A172 (cell line): ENCODE measurements around the gene ZNF668. TPM values are rescaled to one million over a fixed set of nuclear protein-coding genes. Genes with fewer than 3 reads are reported as not detected.
"Not testable (repeated sequence)": the region's sequence is repeated elsewhere in the genome, so short reads cannot be mapped to it uniquely, and the experiment has no call there.

Source experiments
- DNase-seq: peaks from one replicate; pipeline ENCODE4 v3.0.0-alpha.2; 2015; ENCODE audit warnings: low spot score
- total RNA-seq: library from RNA; depleted of rRNA; stranded (reverse); fragments of >200 nt; shearing (Covaris generic); gene quantifications from 2 replicates; pipeline ENCODE4 v1.2.3, GENCODE V29; 2014

The ZNF668 gene
- total RNA-seq, 1 experiment from 2014 or later = 35.5 TPM

GRCh38 chr16:31100876-31101641 lies 27.0 kb upstream of the ZNF668 start:
- DNase-seq = not testable (repeated sequence)

- DNase-seq = no peak
Measured at GRCh38 chr16:31099860-31100638, 26.0 kb upstream of the ZNF668 start.

GRCh38 chr16:31094424-31095120 lies 20.5 kb upstream of the ZNF668 start, which contains the start of gene VKORC1:
Gene VKORC1 (minus strand): TSS chr16:31094797. CDS start chr16:31094729, 68 bp downstream.
- peak; percentile 97 for DNase-seq

GRCh38 chr16:31094088-31094423 lies 20.0 kb upstream of the ZNF668 start:
- no peak for DNase-seq

GRCh38 chr16:31093132-31093703 lies 19.2 kb upstream of the ZNF668 start:
- peak; percentile 55 for DNase-seq

GRCh38 chr16:31092330-31092729 lies 18.3 kb upstream of the ZNF668 start:
- DNase-seq = no peak

- DNase-seq = peak; percentile 53
Measured at GRCh38 chr16:31090540-31090939, 16.5 kb upstream of the ZNF668 start.

GRCh38 chr16:31089199-31089598 lies 15.2 kb upstream of the ZNF668 start:
- DNase-seq = no peak

- no peak for DNase-seq
Measured at GRCh38 chr16:31088459-31089183, 14.6 kb upstream of the ZNF668 start, which contains the start of gene PRSS53. Gene PRSS53 (minus strand): TSS chr16:31088943. CDS start chr16:31088809, 134 bp downstream.

GRCh38 chr16:31087971-31088370 lies 13.9 kb upstream of the ZNF668 start:
- no peak for DNase-seq

- no peak for DNase-seq
Measured at GRCh38 chr16:31087481-31087880, 13.4 kb upstream of the ZNF668 start.

- DNase-seq = no peak
Measured at GRCh38 chr16:31086629-31086906, 12.5 kb upstream of the ZNF668 start.

- no peak for DNase-seq
Measured at GRCh38 chr16:31085873-31086628, 12.0 kb upstream of the ZNF668 start.

GRCh38 chr16:31085411-31085810 lies 11.4 kb upstream of the ZNF668 start:
- no peak for DNase-seq

- no peak for DNase-seq
Measured at GRCh38 chr16:31084584-31085302, 10.7 kb upstream of the ZNF668 start.

GRCh38 chr16:31083981-31084380 lies 9.9 kb upstream of the ZNF668 start:
- no peak for DNase-seq

GRCh38 chr16:31083556-31083955 lies 9.5 kb upstream of the ZNF668 start:
- no peak for DNase-seq

- no peak for DNase-seq
Measured at GRCh38 chr16:31083081-31083480, 9.0 kb upstream of the ZNF668 start.

- DNase-seq = no peak
Measured at GRCh38 chr16:31082368-31083045, 8.5 kb upstream of the ZNF668 start.
